B cell (primary cell): ENCODE results near the gene CALM1. TPM values are rescaled to one million over a fixed set of nuclear protein-coding genes. Genes with fewer than 3 reads are reported as not detected.

ENCODE experiments used
- ATAC-seq: fragments of 200-7000 bp; cut with Tn5 transposase; one replicate; pipeline ENCODE4 v1.10.0; 2021; ENCODE audit warnings: low read depth, mild to moderate bottlenecking, moderate number of reproducible peaks, moderate library complexity
- CTCF ChIA-PET: fragments of 350-600 bp; sonication (Branson Sonifier 250); formaldehyde crosslinking; loops from one replicate; lab custom pipeline; 2021; ENCODE audit warnings: antibody characterized with exemption, inconsistent platforms; lab: Charles Lee
- POLR2A ChIA-PET: fragments of 350-600 bp; sonication (Branson Sonifier 250); formaldehyde crosslinking; loops from one replicate; lab custom pipeline; 2021; ENCODE audit warnings: antibody characterized with exemption; lab: Charles Lee
- DNase-seq: peaks from one replicate; pipeline ENCODE4 v3.0.0; 2013
- H2AFZ ChIP-seq: 2 replicates; pipeline ENCODE4 v1.6.1; 2012; ENCODE audit warnings: mild to moderate bottlenecking, low read depth, low read length; ENCODE audit not compliant: insufficient read depth, poor library complexity, severe bottlenecking
- H3K27ac ChIP-seq, 2 donors: 1 replicate in 1 of 2; 2 replicates in 1 of 2; pipeline ENCODE4 v1.5.1; 2012 to 2013; ENCODE audit warnings: low read length in 2 of 2, mild to moderate bottlenecking in 2 of 2, moderate library complexity in 1 of 2
- H3K27me3 ChIP-seq, 4 experiments: fragments of 200-600 bp in 1 of 4; sonication (generic) in 1 of 4; replicated peaks in 1 of 4; 1 replicate in 2 of 4; 2 replicates in 2 of 4; pipeline versions ENCODE4 v1.6.1 to v1.7.0; 2013 to 2016; ENCODE audit warnings: low read length in 3 of 4, mild to moderate bottlenecking in 2 of 4, mixed read lengths in 1 of 4, moderate library complexity in 1 of 4; ENCODE audit not compliant: insufficient read depth in 4 of 4, control insufficient read depth in 3 of 4; ENCODE audit errors: control extremely low read depth in 1 of 4
- H3K36me3 ChIP-seq, 2 experiments: replicated peaks in 1 of 2; 1 replicate in 1 of 2; 2 replicates in 1 of 2; pipeline versions ENCODE4 v1.6.1 to v1.7.1; 2013; ENCODE audit warnings: low read length in 1 of 2; ENCODE audit not compliant: insufficient read depth in 2 of 2, control insufficient read depth in 1 of 2; ENCODE audit errors: control extremely low read depth in 1 of 2, extremely low read depth in 1 of 2
- H3K4me1 ChIP-seq, 2 donors: fragments of 200-600 bp in 1 of 2; sonication (generic) in 1 of 2; 1 replicate in 1 of 2; 2 replicates in 1 of 2; pipeline versions ENCODE4 v1.5.1 to v1.6.1; 2013 to 2017; ENCODE audit warnings: low read length in 2 of 2; ENCODE audit not compliant: control insufficient read depth in 2 of 2, insufficient read depth in 2 of 2
- H3K4me2 ChIP-seq: replicated peaks from 2 replicates; pipeline ENCODE3; 2012; ENCODE audit warnings: mild to moderate bottlenecking, low read depth, low read length; ENCODE audit not compliant: poor library complexity, severe bottlenecking
- H3K4me3 ChIP-seq, 5 experiments: fragments of 200-600 bp in 1 of 5; sonication (generic) in 1 of 5; 1 replicate in 3 of 5; 2 replicates in 2 of 5; pipeline versions ENCODE4 v1.5.1 to v1.7.0; 2011 to 2016; ENCODE audit warnings: low read length in 4 of 5, mild to moderate bottlenecking in 4 of 5, low read depth in 2 of 5, control low read depth in 1 of 5, moderate library complexity in 1 of 5; ENCODE audit not compliant: insufficient read depth in 1 of 5; ENCODE audit errors: control extremely low read depth in 1 of 5, extremely low read depth in 1 of 5
- H3K79me2 ChIP-seq: fragments of 200-600 bp; sonication (generic); one replicate; pipeline ENCODE4 v1.6.0; 2016; ENCODE audit warnings: low read length; ENCODE audit not compliant: control insufficient read depth, insufficient read depth
- H3K9ac ChIP-seq: fragments of 200-600 bp; sonication (generic); 2 replicates; pipeline ENCODE4 v1.6.1; 2017; ENCODE audit warnings: mild to moderate bottlenecking, low read length, moderate library complexity
- H3K9me3 ChIP-seq, 3 donors: one replicate each; pipeline versions ENCODE4 v1.6.1 to v1.7.1; 2013; ENCODE audit warnings: low read length in 2 of 3; ENCODE audit not compliant: control insufficient read depth in 2 of 3, insufficient read depth in 1 of 3; ENCODE audit errors: control extremely low read depth in 1 of 3
- H4K20me1 ChIP-seq: 2 replicates; pipeline ENCODE4 v1.6.0; 2012; ENCODE audit warnings: mild to moderate bottlenecking, low read length; ENCODE audit not compliant: insufficient read depth, control insufficient read depth, poor library complexity, severe bottlenecking
- H3K27ac Mint-ChIP-seq: one replicate; pipeline ENCODE4 v1.8.0; 2021; ENCODE audit warnings: mixed read lengths
- H3K27me3 Mint-ChIP-seq: one replicate; pipeline ENCODE4 v1.8.0; 2021; ENCODE audit warnings: mixed read lengths
- H3K4me1 Mint-ChIP-seq: one replicate; pipeline ENCODE4 v1.8.0; 2021; ENCODE audit warnings: mixed read lengths
- H3K4me3 Mint-ChIP-seq: one replicate; pipeline ENCODE4 v1.8.0; 2021; ENCODE audit warnings: mixed read lengths
- H3K9me3 Mint-ChIP-seq: one replicate; pipeline ENCODE4 v1.8.0; 2022; ENCODE audit warnings: mixed read lengths; ENCODE audit not compliant: insufficient read depth
- EZH2 ChIP-seq: IDR thresholded peaks from 2 replicates; pipeline ENCODE4 v1.6.1; 2012; ENCODE audit warnings: borderline replicate concordance, low read depth, mild to moderate bottlenecking, moderate library complexity, low read length; ENCODE audit not compliant: insufficient read depth, poor library complexity, severe bottlenecking
- WGBS: methylation state at CpG from one replicate; pipeline ENCODE4 v1.1.5; 2013; ENCODE audit warnings: missing lambda C conversion rate; ENCODE audit not compliant: insufficient coverage; 5-methylcytosine and 5-hydroxymethylcytosine counted together
- intact Hi-C: fragments of 100-400 bp; cut with micrococcal nuclease; formaldehyde crosslinking; loops from one replicate; pipeline ENCODE4 v1.10.0; 2022
- polyA plus RNA-seq: library from polyadenylated mRNA; depleted of rRNA; stranded (reverse); fragments of >200 nt; gene quantifications from 2 replicates; pipeline ENCODE4 v1.2.3, GENCODE V29; 2012
- total RNA-seq, 2 donors: library from RNA; stranded (reverse); fragments of 120-200 nt in 1 of 2; gene quantifications; 1 replicate in 1 of 2; 2 replicates in 1 of 2; pipeline versions ENCODE4 v1.2.3 to v1.2.4, GENCODE V29; 2013 to 2022
- TF ChIP-seq, protein P1 (sequence below): fragments of 200-600 bp; IDR thresholded peaks from one replicate; pipeline ENCODE4 v1.8.0; 2022; ENCODE audit warnings: antibody characterized with exemption, mild to moderate bottlenecking

The CALM1 gene
- total and polyA plus RNA-seq, 2 donors (not counting 1 experiment from before 2014, with no cell fraction given): 264 to 267 TPM

- DNase-seq (no peak), ATAC-seq (no peak)
- no peaks in the 10 kb centered on the region for H4K20me1 ChIP-seq
- no peak for TF ChIP-seq EZH2
- TF ChIP-seq, protein P1, sequence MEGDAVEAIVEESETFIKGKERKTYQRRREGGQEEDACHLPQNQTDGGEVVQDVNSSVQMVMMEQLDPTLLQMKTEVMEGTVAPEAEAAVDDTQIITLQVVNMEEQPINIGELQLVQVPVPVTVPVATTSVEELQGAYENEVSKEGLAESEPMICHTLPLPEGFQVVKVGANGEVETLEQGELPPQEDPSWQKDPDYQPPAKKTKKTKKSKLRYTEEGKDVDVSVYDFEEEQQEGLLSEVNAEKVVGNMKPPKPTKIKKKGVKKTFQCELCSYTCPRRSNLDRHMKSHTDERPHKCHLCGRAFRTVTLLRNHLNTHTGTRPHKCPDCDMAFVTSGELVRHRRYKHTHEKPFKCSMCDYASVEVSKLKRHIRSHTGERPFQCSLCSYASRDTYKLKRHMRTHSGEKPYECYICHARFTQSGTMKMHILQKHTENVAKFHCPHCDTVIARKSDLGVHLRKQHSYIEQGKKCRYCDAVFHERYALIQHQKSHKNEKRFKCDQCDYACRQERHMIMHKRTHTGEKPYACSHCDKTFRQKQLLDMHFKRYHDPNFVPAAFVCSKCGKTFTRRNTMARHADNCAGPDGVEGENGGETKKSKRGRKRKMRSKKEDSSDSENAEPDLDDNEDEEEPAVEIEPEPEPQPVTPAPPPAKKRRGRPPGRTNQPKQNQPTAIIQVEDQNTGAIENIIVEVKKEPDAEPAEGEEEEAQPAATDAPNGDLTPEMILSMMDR: no peak
- H3K4me1 ChIP-seq: no peaks in the 10 kb centered on the region
- H3K4me3 ChIP-seq: no peak overlapping the region
- Mint-ChIP-seq H3K27ac (no peak overlapping the region), H3K4me1 (peaks cover 5% of the 10 kb centered on the region), H3K9me3 (no peaks in the 10 kb centered on the region), H3K4me3 (no peak overlapping the region), H3K27me3 (peaks cover 8% of the 10 kb centered on the region)
- intact Hi-C loops: no loop called here
- no peak overlapping the region for H3K27ac ChIP-seq
- peaks cover 0 to 2% (median under 1%) of the 10 kb centered on the region in 4 experiments for H3K27me3 ChIP-seq
- H3K36me3 ChIP-seq: no peaks in the 10 kb centered on the region
- no peak overlapping the region for H2AFZ ChIP-seq
- ChIA-PET POLR2A (no interaction called here), CTCF (no interaction called here)
- 93% methylated on average over 6 of the region's 6 CpGs for WGBS
- peaks cover 0 to 6% (median 0%) of the 10 kb centered on the region in 3 donors for H3K9me3 ChIP-seq
- no peak overlapping the region for H3K9ac ChIP-seq
- no peak overlapping the region for H3K4me2 ChIP-seq
- no peaks in the 10 kb centered on the region for H3K79me2 ChIP-seq
Measured at GRCh38 chr14:90424075-90424474, 27.2 kb downstream of the CALM1 start.

DNA sequence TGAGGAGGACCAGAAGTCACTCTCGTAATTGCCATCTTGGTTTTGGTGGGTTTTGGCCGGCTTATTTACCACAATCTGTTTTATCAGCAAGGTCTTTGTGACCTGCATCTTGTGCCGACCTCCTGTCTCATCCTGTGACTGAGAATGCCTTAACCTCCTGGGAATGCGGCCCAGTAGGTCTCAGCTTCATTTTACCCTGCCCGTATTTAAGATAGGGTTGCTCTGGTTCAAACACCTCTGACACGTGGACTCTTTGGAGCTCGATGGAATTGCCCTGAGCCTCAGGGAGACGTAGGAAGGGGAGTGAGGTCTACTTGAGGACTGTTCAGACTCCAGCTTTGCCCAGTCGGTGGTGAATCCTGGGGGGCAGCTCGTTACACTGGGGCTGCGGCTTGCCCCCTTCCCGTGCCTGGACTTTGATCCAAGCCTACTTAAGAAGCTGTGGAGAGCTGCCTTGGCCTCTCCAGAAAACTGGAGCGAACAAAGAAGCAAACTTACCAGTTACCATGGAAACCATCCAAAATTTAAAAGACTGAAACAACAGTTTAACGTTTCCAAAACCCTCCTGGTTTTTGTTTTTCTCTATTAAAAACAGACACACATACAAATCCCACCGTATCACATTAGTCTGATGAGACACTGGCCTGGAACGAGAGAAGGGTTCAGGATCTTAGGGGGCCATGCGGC lies 28.0 kb downstream of the CALM1 start:
- H3K4me3 ChIP-seq: no peak overlapping the region
- H3K36me3 ChIP-seq: no peaks in the 10 kb centered on the region
- POLR2A ChIA-PET: no interaction called here
- no peak for ATAC-seq
- no peak overlapping the region for H2AFZ ChIP-seq
- H3K4me2 ChIP-seq: no peak overlapping the region
- H3K79me2 ChIP-seq: no peaks in the 10 kb centered on the region
- Mint-ChIP-seq H3K27me3 (peaks cover 8% of the 10 kb centered on the region), H3K4me1 (peaks cover 5% of the 10 kb centered on the region), H3K27ac (no peak overlapping the region), H3K4me3 (no peak overlapping the region), H3K9me3 (no peaks in the 10 kb centered on the region)
- no peaks in the 10 kb centered on the region for H3K4me1 ChIP-seq
- no peak overlapping the region for H3K27ac ChIP-seq
- 95% methylated on average over 13 of the region's 17 CpGs for WGBS
- H3K9ac ChIP-seq: no peak overlapping the region
- CTCF ChIA-PET: interaction anchor here (1.0 kb wide), 1 partner anchor 16 kb away, joined by 3 read pairs; no protein-coding TSS in a partner anchor
- peaks cover 0 to 4% (median 1%) of the 10 kb centered on the region in 4 experiments for H3K27me3 ChIP-seq
- DNase-seq: no peak
- peaks cover 0 to 6% (median 0%) of the 10 kb centered on the region in 3 donors for H3K9me3 ChIP-seq
- intact Hi-C loops: no loop called here
- TF ChIP-seq, protein P1: no peak
- TF ChIP-seq EZH2: no peak
- no peaks in the 10 kb centered on the region for H4K20me1 ChIP-seq
